ENCODE results near the gene TBX10.

GRCh38 chr11:67668192-67668551 lies 28.6 kb upstream of the TBX10 start:
- TF ChIP-seq CTCF (IDR thresholded peaks at IDR 0.05) (no peak), EP300 (IDR thresholded peaks at IDR 0.05) (no peak), POLR2AphosphoS5 (IDR thresholded peaks at IDR 0.05) (no peak), POLR2A (IDR thresholded peaks at IDR 0.05; ENCODE audit: low read depth) (no peak)
